GM12891 (cell line): ENCODE data around the gene CD300LB.
"Not testable (repeated sequence)": the region's sequence is repeated elsewhere in the genome, so short reads cannot be mapped to it uniquely, and the experiment has no call there.

Experiments used
- DNase-seq: peaks from one replicate; pipeline ENCODE4 v3.0.0; 2011; ENCODE audit warnings: low spot score; ENCODE audit not compliant: insufficient read length
- FAIRE-seq: peaks from 2 replicates; lab custom pipeline; 2011; peaks lifted over from hg19 to GRCh38; lab: Jason Lieb, UNC
- PAX5 ChIP-seq: IDR thresholded peaks from 2 replicates; pipeline ENCODE4 v1.6.1; 2011; ENCODE audit warnings: low read length, moderate library complexity, mild to moderate bottlenecking; ENCODE audit not compliant: insufficient read depth, severe bottlenecking
- POLR2A ChIP-seq: IDR thresholded peaks from 2 replicates; pipeline ENCODE4 v1.6.1; 2011; ENCODE audit warnings: low read depth, low read length, control low read depth
- POLR2AphosphoS5 ChIP-seq: IDR thresholded peaks from 2 replicates; pipeline ENCODE4 v1.6.1; 2011; ENCODE audit warnings: low read depth, low read length, control low read depth
- POU2F2 ChIP-seq: IDR thresholded peaks from 2 replicates; pipeline ENCODE4 v1.6.1; 2011; ENCODE audit warnings: low read depth, mild to moderate bottlenecking, control low read depth, low read length, moderate library complexity
- SPI1 ChIP-seq: IDR thresholded peaks from 2 replicates; pipeline ENCODE4 v1.6.1; 2011; ENCODE audit warnings: low read depth, low read length, control low read depth
- TAF1 ChIP-seq: IDR thresholded peaks from 2 replicates; pipeline ENCODE4 v1.6.1; 2011; ENCODE audit warnings: low read depth, low read length, control low read depth

CD300LB gene

GRCh38 chr17:74525781-74526288, 5.4 kb downstream of the CD300LB start:
- FAIRE-seq (no peak), DNase-seq (no peak)
- TF ChIP-seq POLR2A (no peak), SPI1 (no peak), TAF1 (no peak), PAX5 (no peak)

DNA sequence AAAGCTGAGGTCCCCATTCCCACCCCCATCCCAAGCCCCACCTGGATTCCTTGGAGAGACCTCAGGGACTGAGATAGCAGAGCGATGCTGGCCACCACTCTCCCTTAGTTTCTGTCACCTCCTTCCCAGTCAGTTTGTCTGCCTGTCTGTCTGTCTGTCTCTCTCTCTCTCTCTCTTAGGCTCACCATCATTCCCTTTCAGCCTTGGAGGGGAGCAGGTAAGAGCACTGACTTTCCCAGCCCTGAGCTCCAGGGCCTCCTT, 5.9 kb downstream of the CD300LB start:
- DNase-seq, result no peak
- FAIRE-seq, result peak; percentile 88
- TF ChIP-seq TAF1 (no peak), SPI1 (no peak), POU2F2 (no peak), POLR2AphosphoS5 (no peak), PAX5 (no peak), POLR2A (no peak)

GRCh38 chr17:74524653-74525464, 6.4 kb downstream of the CD300LB start:
- DNase-seq (no peak), FAIRE-seq (no peak)
- TF ChIP-seq TAF1 (no peak), POLR2A (no peak), POLR2AphosphoS5 (no peak), PAX5 (no peak), SPI1 (no peak), POU2F2 (no peak)

DNA sequence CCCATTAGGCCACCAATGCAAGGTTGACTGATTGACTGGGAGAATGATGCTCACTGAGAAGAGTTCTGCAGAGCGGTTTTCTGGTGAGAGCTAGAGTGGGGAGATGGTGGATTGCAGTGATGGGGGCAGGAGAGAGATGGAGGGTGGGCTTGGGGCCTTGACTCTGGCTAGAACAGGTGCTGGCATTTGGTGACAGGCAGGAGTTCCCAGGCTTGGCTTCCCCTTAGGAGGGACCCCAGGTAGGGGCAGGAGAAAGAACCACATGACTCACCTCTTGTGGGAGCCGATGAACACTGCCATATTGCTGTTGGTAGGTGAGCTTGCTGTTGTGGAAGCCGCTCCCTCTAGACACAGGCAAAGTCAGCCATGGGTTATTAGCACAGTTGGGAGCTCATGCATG, 8.0 kb downstream of the CD300LB start:
- FAIRE-seq, result no peak
- no peak for TF ChIP-seq POU2F2
- DNase-seq, result no peak

DNA sequence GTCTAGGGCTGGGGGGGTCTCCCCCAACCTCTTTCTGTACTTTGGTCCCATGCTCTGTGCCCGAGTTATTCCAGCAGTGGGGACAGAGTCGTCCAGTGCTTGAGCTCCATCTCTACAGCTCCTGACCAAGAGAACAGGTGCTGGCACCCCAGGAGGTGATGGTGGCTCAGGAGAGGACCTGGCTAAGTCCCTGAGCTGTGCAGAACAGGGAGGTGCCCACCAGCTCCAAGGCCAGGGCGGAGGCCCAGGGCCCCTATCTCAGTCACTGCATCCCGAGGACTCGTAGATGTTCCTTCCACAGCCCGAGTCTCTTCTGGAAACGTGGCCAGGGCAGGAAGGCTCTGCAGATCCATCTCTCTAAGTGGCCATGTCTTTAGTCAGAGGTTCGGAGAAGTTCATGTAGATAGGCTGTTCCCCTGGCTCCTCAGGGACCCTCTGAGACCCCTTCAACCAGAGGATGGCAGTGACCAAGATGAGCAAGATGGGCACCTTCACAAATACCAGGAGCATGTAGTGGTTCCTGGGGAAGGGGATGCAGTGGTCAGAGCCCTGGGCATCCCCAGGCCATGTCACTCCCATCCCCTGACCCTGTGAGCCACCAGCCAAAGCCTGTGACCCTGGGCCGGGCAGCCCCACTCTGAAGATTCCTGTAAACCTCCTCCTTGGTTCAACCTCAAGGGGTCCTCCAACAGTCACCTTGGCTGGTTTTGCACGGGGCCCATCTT, 8.7 kb downstream of the CD300LB start:
- TF ChIP-seq TAF1 (no peak), POU2F2 (no peak), PAX5 (no peak), SPI1 (no peak), POLR2A (no peak), POLR2AphosphoS5 (no peak)
- no peak for FAIRE-seq
- DNase-seq, result no peak

DNA sequence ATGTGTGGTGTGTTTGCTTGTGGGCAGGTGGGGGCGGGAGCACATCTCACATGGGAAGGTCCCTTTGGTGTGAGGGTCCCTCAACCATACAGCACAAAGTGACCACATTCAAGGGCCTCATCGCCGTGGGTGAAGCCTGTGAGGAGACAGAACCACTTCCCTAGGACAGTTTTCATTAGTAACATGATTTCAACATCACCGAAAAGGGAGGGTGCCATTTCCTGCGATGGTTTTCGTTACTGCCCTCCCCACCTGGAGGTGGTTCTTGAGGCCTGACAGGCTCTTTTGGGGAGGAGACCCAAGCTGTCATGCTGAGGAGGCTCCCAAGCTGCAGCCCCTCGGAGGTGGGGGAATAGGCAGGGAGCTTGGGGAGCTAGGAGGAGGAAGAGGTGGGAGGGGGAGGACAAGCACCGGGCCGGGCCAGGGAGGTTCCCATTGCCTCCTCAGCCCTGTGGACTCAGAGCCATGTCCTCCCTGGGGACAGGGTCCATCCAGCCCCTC, 9.5 kb downstream of the CD300LB start:
- TF ChIP-seq PAX5 (no peak), POLR2A (no peak), TAF1 (no peak), SPI1 (peak; percentile 37; the same call in 1 of the 2 replicates), POU2F2 (no peak), POLR2AphosphoS5 (no peak)
- DNase-seq (no peak), FAIRE-seq (no peak)

DNA sequence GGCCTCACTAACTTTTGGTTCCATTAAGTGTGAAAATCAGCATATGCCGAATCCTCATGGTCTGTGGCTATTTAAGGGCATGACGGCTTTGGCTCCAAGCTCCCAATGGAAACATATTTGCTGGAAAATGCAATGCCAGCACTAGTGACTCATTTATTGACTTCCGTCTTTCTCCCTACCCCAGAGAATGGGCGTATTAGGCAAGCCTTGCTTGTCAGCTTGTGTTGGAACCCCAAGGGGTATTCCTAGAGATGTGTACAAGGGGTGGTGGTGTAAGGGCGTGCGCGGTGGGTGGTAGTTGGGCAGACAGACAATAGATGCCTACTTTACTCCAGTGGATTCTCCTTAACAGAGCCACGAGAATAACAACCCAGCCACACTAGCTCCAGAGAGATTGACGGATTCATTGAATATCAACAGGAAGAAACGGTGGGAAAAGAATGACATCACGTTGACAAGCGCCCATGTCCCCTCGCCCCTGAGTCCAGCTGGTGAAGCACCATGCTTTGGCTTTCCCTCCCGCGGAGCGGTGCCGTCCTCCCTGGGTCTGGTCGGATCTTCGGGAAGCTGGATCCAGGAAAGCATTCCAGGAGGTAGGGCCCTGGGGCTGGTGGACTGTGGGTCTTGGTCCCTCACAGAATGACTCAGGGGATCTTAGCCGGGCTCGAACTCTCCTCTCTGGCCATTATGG, 10.3 kb downstream of the CD300LB start:
- DNase-seq (no peak), FAIRE-seq (no peak)
- no peak for TF ChIP-seq SPI1
- no peak for TF ChIP-seq TAF1
- TF ChIP-seq POU2F2, result no peak
- TF ChIP-seq POLR2A, result no peak
- TF ChIP-seq PAX5, result no peak
- no peak for TF ChIP-seq POLR2AphosphoS5

DNA sequence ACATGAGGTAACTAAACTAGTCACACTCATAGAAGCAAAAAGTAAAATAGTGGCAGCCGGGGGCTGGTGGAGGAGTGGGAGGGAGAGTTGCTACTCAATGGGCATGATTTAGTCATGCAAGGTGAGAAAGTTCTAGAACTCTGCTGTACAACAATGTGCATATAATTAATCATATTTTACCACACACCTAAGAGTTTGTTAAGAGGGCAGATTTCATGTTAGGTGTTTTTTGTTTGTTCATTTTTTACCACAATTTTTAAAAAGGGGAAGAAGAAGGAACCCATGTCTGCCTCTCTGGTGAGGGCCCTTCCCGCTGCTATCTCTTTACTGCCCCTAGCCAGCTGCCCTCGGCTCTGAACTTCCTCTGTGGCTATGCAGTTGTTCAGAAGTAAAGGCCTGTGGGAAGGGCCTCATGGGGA, 11.2 kb downstream of the CD300LB start:
- DNase-seq, result no peak
- FAIRE-seq, result no peak
- TF ChIP-seq SPI1 (peak; percentile 49), POLR2AphosphoS5 (no peak), TAF1 (no peak), PAX5 (no peak), POU2F2 (0 out of 2 replicates have a peak, but pooled peaks have one; percentile 18)

DNA sequence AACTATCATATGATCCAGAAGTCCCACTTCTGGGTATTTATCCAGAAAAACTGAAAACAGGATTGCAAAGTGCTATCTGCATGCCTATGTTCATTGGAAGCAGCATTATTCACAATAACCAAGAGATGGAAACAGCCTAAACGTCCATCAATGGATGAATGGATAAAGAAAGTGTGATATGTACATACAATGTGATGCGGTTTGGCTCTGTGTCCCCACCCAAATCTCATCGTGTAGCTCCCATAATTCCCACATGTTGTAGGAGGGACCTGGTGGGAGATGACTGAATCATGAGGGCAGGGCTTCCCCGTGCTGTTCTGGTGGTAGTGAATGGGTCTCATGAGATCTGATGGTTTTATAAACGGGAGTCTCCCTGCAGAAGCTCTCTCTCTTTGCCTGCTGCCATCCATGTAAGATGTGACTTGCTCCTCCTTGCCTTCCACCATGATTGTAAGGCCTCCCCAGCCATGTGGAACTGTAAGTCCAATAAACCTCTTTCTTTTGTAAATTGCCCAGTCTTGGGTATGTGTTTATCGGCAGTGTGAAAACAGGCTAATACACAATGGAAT, 12.8 kb downstream of the CD300LB start:
- DNase-seq, FAIRE-seq: not testable (repeated sequence)
